Osteoblast (primary cell): Measurements from ENCODE around the gene PPRC1. TPM values are rescaled to one million over a fixed set of nuclear protein-coding genes. Genes with fewer than 3 reads are reported as not detected.
A peak's percentile ranks its signal among the peaks of the same experiment; 100 is the strongest.

ENCODE experiments used
- DNase-seq: peaks from one replicate; pipeline ENCODE4 v3.0.0; 2011; ENCODE audit warnings: low spot score, mixed read lengths; ENCODE audit not compliant: insufficient read length; ENCODE audit errors: missing footprints
- H2AFZ ChIP-seq: 2 replicates; pipeline ENCODE4 v1.6.0; 2011; ENCODE audit warnings: mild to moderate bottlenecking, low read length
- H3K27ac ChIP-seq: 2 replicates; pipeline ENCODE4 v1.5.1; 2011; ENCODE audit warnings: mild to moderate bottlenecking, low read depth, low read length, moderate library complexity
- H3K27me3 ChIP-seq: 2 replicates; pipeline ENCODE4 v1.6.0; 2012; ENCODE audit warnings: mild to moderate bottlenecking, control low read depth, inconsistent platforms, low read length, moderate library complexity; ENCODE audit not compliant: insufficient read depth
- H3K36me3 ChIP-seq: 2 replicates; pipeline ENCODE4 v1.5.1; 2011; ENCODE audit warnings: mild to moderate bottlenecking, low read length, control low read depth, moderate library complexity; ENCODE audit not compliant: insufficient read depth
- H3K4me1 ChIP-seq: 2 replicates; pipeline ENCODE4 v1.5.1; 2011; ENCODE audit warnings: mild to moderate bottlenecking, low read length, control low read depth, moderate library complexity; ENCODE audit not compliant: insufficient read depth
- H3K4me2 ChIP-seq: 2 replicates; pipeline ENCODE4 v1.6.0; 2011; ENCODE audit warnings: mild to moderate bottlenecking, low read length; ENCODE audit not compliant: insufficient read depth
- H3K4me3 ChIP-seq: fragments of 200-600 bp; sonication (generic); 3 replicates; pipeline ENCODE4 v1.5.1; 2012; ENCODE audit warnings: mild to moderate bottlenecking, low read length, inconsistent platforms; ENCODE audit not compliant: insufficient read depth
- H3K79me2 ChIP-seq: 2 replicates; pipeline ENCODE4 v1.6.0; 2012; ENCODE audit warnings: mild to moderate bottlenecking, low read length, control low read depth, inconsistent platforms; ENCODE audit not compliant: insufficient read depth
- H3K9me3 ChIP-seq: 2 replicates; pipeline ENCODE4 v1.5.1; 2011; ENCODE audit warnings: low read depth, low read length, control low read depth
- H4K20me1 ChIP-seq: 2 replicates; pipeline ENCODE4 v1.6.0; 2012; ENCODE audit warnings: mild to moderate bottlenecking, low read length, control low read depth; ENCODE audit not compliant: insufficient read depth
- total RNA-seq: library from RNA; depleted of rRNA; stranded (reverse); fragments of >200 nt; gene quantifications from 2 replicates; pipeline ENCODE4 v1.2.3, GENCODE V29; 2012
- TF ChIP-seq, protein P1 (sequence below): IDR thresholded peaks from 2 replicates; pipeline ENCODE4 v1.5.1; 2011; ENCODE audit warnings: mild to moderate bottlenecking, low read depth, low read length, moderate library complexity; ENCODE audit errors: extremely low read depth

Gene PPRC1
- total RNA-seq, 1 donor = 17.7 TPM

DNA sequence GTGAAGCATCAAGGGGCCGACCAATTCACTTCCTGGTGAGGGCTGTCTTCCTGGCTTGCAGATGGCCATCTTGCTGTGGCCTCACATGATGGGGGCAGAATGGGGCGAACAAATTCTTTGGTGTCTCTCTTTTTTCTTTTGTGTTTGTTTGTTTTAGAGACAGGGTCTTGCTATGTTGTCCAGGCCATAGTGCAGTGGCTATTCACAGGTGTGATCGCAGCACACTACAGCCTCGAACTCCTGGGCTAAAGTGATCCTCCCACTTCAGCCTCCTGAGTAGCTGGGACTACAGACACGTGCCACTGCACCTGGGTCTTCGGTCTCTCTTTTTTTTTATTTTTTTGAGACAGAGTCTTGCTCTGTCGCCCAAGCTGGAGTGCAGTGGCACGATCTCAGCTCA is 39.4 kb downstream of the PPRC1 start:
- H3K4me1 ChIP-seq = peaks cover 11% of the 10 kb centered on the region
- H2AFZ ChIP-seq = no peak overlapping the region
- H3K9me3 ChIP-seq = no peaks in the 10 kb centered on the region
- no peaks in the 10 kb centered on the region for H3K79me2 ChIP-seq
- DNase-seq = no peak
- TF ChIP-seq, protein P1, sequence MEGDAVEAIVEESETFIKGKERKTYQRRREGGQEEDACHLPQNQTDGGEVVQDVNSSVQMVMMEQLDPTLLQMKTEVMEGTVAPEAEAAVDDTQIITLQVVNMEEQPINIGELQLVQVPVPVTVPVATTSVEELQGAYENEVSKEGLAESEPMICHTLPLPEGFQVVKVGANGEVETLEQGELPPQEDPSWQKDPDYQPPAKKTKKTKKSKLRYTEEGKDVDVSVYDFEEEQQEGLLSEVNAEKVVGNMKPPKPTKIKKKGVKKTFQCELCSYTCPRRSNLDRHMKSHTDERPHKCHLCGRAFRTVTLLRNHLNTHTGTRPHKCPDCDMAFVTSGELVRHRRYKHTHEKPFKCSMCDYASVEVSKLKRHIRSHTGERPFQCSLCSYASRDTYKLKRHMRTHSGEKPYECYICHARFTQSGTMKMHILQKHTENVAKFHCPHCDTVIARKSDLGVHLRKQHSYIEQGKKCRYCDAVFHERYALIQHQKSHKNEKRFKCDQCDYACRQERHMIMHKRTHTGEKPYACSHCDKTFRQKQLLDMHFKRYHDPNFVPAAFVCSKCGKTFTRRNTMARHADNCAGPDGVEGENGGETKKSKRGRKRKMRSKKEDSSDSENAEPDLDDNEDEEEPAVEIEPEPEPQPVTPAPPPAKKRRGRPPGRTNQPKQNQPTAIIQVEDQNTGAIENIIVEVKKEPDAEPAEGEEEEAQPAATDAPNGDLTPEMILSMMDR = no peak
- H3K4me3 ChIP-seq = no peak overlapping the region
- H3K27ac ChIP-seq = no peak overlapping the region
- no peak overlapping the region for H3K4me2 ChIP-seq
- no peaks in the 10 kb centered on the region for H3K27me3 ChIP-seq
- H3K36me3 ChIP-seq = no peaks in the 10 kb centered on the region
- H4K20me1 ChIP-seq = no peaks in the 10 kb centered on the region

DNA sequence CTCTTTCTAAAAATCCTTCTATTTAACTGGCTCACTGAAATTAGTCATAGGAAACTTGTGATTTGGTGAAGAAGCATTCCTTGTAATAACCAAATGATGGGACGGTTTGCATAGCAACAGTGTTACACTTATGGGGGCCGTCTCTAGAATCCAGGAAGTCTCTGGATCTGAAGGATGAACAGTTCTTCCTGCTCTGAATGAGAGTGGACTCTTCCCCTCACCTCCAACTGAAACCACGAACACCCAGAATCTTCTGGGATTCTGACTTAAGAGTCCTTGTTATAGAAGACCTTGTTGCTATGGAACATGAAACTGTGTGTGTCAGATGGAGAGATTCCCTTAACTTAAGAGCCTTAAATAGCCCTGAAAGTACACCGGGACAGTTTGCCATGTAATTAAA is 42.6 kb downstream of the PPRC1 start:
- Histone ChIP-seq H3K79me2 (no peaks in the 10 kb centered on the region), H2AFZ (peak overlapping the region; percentile 89), H3K27me3 (no peaks in the 10 kb centered on the region), H3K4me2 (peak overlapping the region; percentile 55), H3K9me3 (no peaks in the 10 kb centered on the region), H3K4me1 (peaks cover 7% of the 10 kb centered on the region), H3K4me3 (peak overlapping the region; percentile 42), H4K20me1 (no peaks in the 10 kb centered on the region), H3K27ac (peak overlapping the region; percentile 84), H3K36me3 (no peaks in the 10 kb centered on the region)
- peak; percentile 91 for DNase-seq
- TF ChIP-seq, protein P1 = no peak

DNA sequence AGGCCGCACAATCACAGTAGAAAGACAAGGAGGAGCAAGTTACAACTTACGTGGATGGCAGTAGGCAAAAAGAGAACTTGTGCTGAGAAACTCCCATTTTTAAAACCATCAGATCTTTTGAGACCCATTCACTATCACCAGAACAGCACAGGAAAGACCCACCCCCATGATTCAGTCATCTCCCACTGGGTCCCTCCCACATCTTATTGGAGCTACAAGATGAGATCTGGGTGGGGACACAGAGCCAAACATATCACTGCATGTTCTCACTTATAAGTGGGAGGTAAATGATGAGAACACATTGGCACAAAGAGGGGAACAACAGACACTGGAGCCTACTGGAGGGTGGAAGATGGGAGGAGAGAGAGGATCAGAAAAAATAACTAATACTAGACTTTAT is 51.8 kb downstream of the PPRC1 start:
- Histone ChIP-seq H3K36me3 (no peaks in the 10 kb centered on the region), H3K4me1 (no peaks in the 10 kb centered on the region), H3K4me2 (no peak overlapping the region), H3K79me2 (no peaks in the 10 kb centered on the region), H3K27me3 (no peaks in the 10 kb centered on the region), H3K27ac (no peak overlapping the region), H2AFZ (no peak overlapping the region), H3K9me3 (no peaks in the 10 kb centered on the region), H3K4me3 (no peak overlapping the region), H4K20me1 (no peaks in the 10 kb centered on the region)
- TF ChIP-seq, protein P1 = no peak
- no peak for DNase-seq

DNA sequence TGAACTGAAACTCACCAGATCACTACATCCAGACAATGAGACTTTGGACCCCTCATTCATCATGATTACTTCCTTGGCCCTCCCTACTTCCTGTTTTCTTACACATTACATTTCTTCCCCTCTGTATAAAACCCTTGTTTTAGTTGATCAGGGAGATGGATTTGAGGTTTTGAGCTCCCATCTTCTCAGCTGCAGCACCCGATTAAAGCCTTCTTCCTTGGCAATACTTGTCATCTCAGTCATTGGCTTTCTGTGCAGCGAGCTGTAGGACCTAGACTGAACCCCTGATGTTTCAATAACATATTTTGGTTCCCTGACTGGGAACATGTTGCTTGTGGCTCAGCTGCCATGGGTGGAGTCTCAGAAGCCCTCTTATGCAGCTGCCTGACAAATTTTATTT is 52.4 kb downstream of the PPRC1 start:
- H3K36me3 ChIP-seq = no peaks in the 10 kb centered on the region
- H2AFZ ChIP-seq = no peak overlapping the region
- H3K4me3 ChIP-seq = no peak overlapping the region
- no peaks in the 10 kb centered on the region for H3K79me2 ChIP-seq
- H3K9me3 ChIP-seq = no peaks in the 10 kb centered on the region
- TF ChIP-seq, protein P1 = no peak
- H3K27ac ChIP-seq = no peak overlapping the region
- H3K4me2 ChIP-seq = no peak overlapping the region
- no peaks in the 10 kb centered on the region for H3K4me1 ChIP-seq
- no peaks in the 10 kb centered on the region for H4K20me1 ChIP-seq
- DNase-seq = no peak
- no peaks in the 10 kb centered on the region for H3K27me3 ChIP-seq
